NCI-H1436 treated with DMSO at 0.1 percent for 48 hours (cell line): Measurements from ENCODE around the gene EMP1.

Experiments
- DNase-seq: peaks from one replicate; lab custom pipeline; 2025; lab: John Stamatoyannopoulos, UW

The EMP1 gene

DNA sequence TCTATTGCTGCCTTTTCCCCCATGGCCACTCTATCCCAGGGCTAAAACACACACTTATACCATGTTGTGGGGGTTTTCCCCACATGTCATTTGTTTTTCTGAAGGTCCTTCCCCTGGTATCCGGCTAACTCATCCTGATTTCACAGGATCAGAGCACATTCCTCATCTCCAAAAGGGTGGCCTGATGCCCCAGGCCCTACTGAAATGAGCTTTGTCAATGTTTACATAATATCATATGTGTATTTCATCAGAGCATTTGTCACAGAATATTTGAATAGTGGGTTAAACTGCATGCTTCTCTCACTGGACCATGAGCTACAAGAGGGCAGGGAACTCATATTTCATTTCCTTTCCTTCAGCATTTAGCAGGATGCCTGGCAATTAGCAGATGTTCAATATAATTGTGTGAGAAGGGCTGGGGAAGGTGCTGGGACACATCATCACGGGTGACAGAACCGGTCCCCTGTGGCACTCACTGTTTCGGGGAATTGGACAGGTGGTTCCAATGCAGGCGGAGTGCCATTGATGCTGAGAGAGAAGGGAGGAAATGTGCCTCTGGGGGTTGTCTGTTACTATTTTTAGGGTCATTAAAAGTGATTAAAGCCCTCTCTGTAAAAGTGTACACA lies 26.8 kb downstream of the EMP1 start:
- DNase-seq = no peak

DNA sequence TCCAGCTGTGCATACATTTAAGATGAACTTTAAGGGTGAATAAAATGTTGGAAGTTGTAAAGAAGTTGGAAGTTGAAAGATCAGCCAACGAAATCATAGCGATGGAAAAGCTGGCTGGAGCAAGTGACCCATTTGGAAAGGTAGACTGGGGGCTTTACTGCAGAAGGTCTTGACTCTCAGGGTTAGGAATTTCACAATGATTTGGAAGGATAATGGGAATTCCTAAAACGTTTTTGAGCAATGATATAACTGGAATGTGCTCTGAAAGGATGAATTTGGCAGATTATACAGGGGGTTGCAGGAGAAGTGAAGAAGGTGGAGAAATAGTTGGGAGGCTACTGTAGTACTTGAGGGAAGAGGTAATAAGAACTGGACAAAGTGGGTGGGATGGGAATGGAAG lies 27.4 kb downstream of the EMP1 start:
- DNase-seq = no peak

- DNase-seq = no peak
These were observed 30.7 kb downstream of the EMP1 start for GRCh38 chr12:13227191-13227590.

- no peak for DNase-seq
These were observed 32.1 kb downstream of the EMP1 start for GRCh38 chr12:13228579-13228978.

GRCh38 chr12:13229504-13229903 lies 33.0 kb downstream of the EMP1 start:
- DNase-seq = no peak

- DNase-seq = no peak
These were observed 34.0 kb downstream of the EMP1 start for GRCh38 chr12:13230500-13230899.

GRCh38 chr12:13233830-13234641 lies 37.5 kb downstream of the EMP1 start:
- no peak for DNase-seq

- no peak for DNase-seq
These were observed 41.7 kb downstream of the EMP1 start for GRCh38 chr12:13238204-13238603.

DNA sequence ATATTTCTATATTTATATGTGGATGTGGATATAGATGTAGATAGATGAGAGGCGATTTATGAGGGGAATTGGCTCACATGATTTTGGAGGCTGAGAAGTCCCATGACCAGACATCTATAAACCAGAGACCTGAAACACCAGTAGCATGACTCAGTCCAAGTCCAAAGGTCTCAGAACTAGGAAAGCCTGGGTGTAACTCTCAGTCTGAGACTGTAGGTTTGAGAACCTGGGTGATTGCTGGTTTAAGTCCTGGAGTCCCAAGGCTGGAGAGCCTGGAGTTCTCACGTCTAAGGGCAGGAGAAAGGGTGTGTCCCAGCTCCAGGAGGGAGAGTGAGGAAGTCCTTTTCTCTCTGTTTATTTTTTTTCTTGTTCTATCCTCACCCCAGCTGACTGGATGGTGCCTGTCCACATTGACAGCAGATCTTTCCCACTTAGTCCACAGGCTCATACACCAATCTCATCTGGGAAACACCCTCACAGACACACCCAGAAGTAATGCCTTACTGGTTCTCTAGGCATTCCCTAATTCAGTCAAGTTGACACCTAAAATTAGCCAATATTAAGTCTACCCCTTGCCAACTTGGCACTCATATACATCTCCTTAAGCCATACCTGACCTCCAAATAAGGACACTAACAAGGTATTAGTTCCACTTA lies 45.4 kb downstream of the EMP1 start:
- no peak for DNase-seq

GRCh38 chr12:13242936-13243335 lies 46.4 kb downstream of the EMP1 start:
- DNase-seq = no peak

DNA sequence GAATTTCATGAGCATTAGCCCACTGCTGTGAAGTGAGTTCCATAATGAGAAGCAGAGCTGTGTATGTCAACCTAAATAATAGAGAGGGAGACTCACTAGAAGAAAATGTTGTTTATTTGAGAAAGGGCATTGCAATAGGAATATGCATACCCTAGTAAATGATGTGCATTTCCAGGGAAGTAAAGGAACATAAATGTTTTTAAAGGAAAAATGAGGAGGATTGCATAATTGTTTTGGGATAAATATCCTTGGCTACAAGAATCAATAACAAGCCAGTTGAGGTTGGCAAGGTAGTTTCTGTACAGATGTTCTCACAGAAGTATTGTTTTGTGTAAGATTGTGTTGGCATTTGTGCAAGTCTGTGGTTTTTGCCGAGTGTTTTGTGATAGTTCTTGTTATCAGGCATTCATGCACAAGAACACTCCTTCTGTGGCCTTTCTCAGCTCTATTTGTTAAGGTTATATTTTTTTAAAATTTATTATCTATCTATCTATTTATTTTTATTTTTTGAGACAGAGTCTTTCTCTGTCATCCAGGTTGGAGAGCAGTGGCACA lies 47.1 kb downstream of the EMP1 start:
- no peak for DNase-seq

DNA sequence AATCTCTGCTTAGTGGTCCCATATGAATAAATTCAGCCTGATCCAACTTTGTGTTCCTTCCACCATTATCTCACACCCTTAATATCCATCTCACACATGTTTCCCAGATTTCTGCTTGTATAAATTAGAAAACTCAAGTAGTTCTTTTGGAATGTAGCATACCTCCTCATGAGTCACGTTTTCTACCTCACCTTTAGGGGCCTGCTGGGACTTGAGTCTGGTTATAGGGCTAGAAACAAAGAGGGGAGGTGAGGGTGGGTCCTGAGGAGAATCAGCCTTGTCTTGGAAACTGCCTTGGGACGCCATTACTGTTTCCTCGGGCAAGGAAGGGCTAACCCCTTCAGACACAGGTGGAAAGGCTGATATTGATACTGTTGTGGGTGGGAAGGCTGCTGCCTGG lies 51.1 kb downstream of the EMP1 start:
- DNase-seq = no peak

DNA sequence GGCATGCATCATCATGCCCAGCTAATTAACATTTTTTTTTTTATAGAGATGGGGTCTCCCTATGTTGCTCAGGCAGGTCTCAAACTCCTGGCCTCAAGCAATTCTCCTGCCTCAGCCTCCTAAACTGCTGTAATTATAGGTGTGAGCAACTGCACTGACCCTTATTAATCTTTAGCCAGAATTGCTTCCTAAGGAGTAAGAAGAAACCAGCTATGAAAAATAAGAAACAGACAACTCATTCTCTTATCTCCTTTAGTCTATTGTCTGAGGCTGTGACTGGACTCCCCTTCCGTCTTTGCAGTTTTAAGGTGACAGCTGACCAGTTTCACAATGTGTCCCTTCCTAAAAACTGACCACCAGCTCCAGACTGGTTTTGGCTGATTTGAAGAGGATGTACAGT lies 52.4 kb downstream of the EMP1 start:
- DNase-seq = no peak

- no peak for DNase-seq
These were observed 53.9 kb downstream of the EMP1 start for GRCh38 chr12:13250416-13250815.

- no peak for DNase-seq
These were observed 55.0 kb downstream of the EMP1 start for GRCh38 chr12:13251521-13251920.

- DNase-seq = no peak
These were observed 55.5 kb downstream of the EMP1 start for GRCh38 chr12:13252024-13252423.

DNA sequence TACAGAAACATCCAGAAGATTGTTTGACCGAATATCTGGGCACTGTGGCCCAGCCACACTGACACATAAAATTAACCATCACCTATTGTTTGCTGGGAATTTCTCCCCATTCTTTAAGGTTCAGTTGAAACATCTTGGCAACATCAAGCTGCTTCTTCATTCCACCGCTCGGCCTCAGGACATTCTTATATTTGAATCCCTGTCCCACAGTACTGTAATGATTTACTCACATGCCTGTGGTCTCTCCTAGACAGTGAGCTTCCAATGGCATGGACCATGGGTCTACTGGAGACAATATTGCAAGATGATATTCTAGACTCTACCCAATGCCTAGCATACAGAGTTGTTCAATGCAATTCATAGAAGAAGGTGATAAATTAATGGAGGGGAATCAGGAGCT lies 56.1 kb downstream of the EMP1 start:
- no peak for DNase-seq

GRCh38 chr12:13253966-13254760 lies 57.6 kb downstream of the EMP1 start:
- no peak for DNase-seq

DNA sequence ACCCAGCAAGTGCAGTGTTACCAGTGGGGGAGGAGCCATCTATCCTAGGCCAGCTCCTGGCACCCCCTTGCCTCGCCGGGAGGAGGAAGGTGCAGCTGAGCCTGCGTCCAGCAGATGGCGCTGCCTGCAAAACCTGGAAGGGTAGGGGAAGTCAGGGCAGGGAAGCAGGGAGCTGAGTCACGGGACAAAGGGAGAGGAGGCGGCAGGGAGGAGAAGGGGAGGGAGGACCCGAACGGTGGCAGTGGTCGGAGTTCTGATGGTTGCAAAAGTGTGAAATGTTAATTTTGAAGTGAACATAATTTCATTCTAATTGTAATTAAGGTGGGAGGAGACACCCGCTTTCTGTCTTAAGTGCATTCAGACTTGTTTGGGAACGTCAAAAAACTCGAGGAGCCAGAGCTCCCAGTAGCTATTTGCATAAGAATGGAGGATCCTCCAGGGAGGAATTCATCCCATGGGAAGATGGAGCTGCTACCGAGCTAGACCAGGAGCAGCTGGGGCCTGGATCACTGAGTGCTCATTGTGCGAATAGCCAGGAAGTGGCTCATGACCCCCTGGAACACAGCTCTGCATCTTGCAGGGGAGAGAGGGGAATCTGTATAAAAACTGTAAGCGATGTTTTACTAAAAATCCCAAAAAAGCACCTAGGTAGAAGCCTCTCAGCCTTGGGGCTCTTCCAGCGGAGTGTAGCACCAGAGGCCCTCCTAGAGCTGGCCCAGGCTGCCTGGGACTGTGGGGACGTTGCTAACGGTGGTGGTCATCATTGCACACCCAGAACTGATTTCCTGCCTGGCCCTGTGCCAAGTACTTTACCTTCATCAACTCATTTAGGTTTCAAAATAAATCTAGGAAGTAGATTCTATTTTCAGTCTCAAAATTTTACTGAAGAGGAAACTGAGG lies 59.5 kb downstream of the EMP1 start:
- DNase-seq = peak; percentile 6

- DNase-seq = no peak
These were observed 60.1 kb downstream of the EMP1 start for GRCh38 chr12:13256692-13257045.

DNA sequence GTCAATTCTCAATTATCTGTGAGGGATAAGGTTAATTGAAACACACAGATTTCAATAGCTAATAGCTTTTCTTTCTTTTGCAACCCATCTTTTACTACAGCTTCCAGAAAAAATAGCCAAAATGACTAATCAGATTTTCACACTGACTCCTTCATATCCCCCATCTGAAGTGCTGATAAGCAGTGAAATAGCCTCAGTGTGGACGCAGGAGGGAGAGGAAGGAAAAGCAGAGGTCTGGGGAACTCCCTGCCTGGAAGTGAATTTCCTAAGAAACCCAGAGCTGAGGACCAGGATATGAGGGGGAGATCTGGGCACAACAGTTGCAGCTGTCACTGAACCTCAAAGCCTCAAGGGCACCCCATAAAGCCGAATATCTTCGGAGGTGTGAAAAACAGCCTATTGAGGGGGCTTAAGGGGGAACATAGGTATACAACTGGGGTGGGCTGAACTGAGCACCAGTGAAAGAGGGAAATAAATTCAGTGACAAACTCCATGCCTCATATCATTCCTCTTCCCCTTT lies 60.9 kb downstream of the EMP1 start:
- no peak for DNase-seq
